WTC11 (cell line): ENCODE data around the gene MFSD1. TPM values are rescaled to one million over a fixed set of nuclear protein-coding genes. Genes with fewer than 3 reads are reported as not detected.

Source experiments
- ATAC-seq: fragments of 200-7000 bp; cut with Tn5 transposase; 2 replicates; pipeline ENCODE4 v1.10.0; 2021; ENCODE audit warnings: mild to moderate bottlenecking, moderate library complexity
- CTCF ChIA-PET: fragments of 300-600 bp; sonication (Branson Sonifier 250); formaldehyde crosslinking; loops from one replicate; lab custom pipeline; 2021; ENCODE audit warnings: antibody characterized with exemption; lab: Charles Lee
- POLR2A ChIA-PET: fragments of 350-600 bp; sonication (Branson Sonifier 250); formaldehyde crosslinking; loops from one replicate; lab custom pipeline; 2021; ENCODE audit warnings: antibody characterized with exemption; lab: Charles Lee
- DNase-seq: peaks from one replicate; pipeline ENCODE4 v3.0.0; 2021; ENCODE audit warnings: low spot score
- H3K27ac Mint-ChIP-seq: 2 replicates; pipeline ENCODE4 v1.8.0; 2021; ENCODE audit warnings: mixed read lengths
- H3K27me3 Mint-ChIP-seq: 2 replicates; pipeline ENCODE4 v1.8.0; 2021; ENCODE audit warnings: low read depth, mild to moderate bottlenecking, moderate library complexity, mixed read lengths
- H3K36me3 Mint-ChIP-seq: 2 replicates; pipeline ENCODE4 v1.8.0; 2021; ENCODE audit warnings: mixed read lengths
- H3K4me1 Mint-ChIP-seq: 2 replicates; pipeline ENCODE4 v1.8.0; 2022; ENCODE audit warnings: mixed read lengths
- H3K4me3 Mint-ChIP-seq: 2 replicates; pipeline ENCODE4 v1.8.0; 2021; ENCODE audit warnings: mild to moderate bottlenecking, moderate library complexity, mixed read lengths
- H3K9me3 Mint-ChIP-seq: 2 replicates; pipeline ENCODE4 v1.8.0; 2021; ENCODE audit warnings: mixed read lengths
- CBFB ChIP-seq: sonication (generic); formaldehyde crosslinking; IDR thresholded peaks from 2 replicates; pipeline ENCODE4 v1.8.1; 2022; ENCODE audit warnings: mild to moderate bottlenecking, low read depth, missing genetic modification reagents
- FOXK1 ChIP-seq: sonication (generic); formaldehyde crosslinking; IDR thresholded peaks from 2 replicates; pipeline ENCODE4 v1.8.0; 2022; ENCODE audit warnings: mild to moderate bottlenecking, moderate library complexity, missing genetic modification reagents
- FOXP1 ChIP-seq: sonication (generic); formaldehyde crosslinking; IDR thresholded peaks from 2 replicates; pipeline ENCODE4 v1.8.0; 2022; ENCODE audit warnings: missing genetic modification reagents, mild to moderate bottlenecking, moderate library complexity, borderline replicate concordance
- GABPB1 ChIP-seq: sonication (generic); formaldehyde crosslinking; IDR thresholded peaks from 2 replicates; pipeline ENCODE4 v1.8.1; 2023; ENCODE audit warnings: mild to moderate bottlenecking, missing genetic modification reagents
- NFATC4 ChIP-seq: fragments of 250-450 bp; sonication (Bioruptor Pico); IDR thresholded peaks from 2 replicates; pipeline ENCODE4 v1.9.0; 2021; ENCODE audit warnings: mild to moderate bottlenecking
- ZNF138 ChIP-seq: sonication (generic); formaldehyde crosslinking; conservative IDR thresholded peaks from 2 replicates; pipeline ENCODE4 v1.8.1; 2022; ENCODE audit warnings: mild to moderate bottlenecking, moderate library complexity, missing genetic modification reagents
- ZNF219 ChIP-seq: sonication (generic); formaldehyde crosslinking; IDR thresholded peaks from 2 replicates; pipeline ENCODE4 v1.8.0; 2023; ENCODE audit warnings: missing genetic modification reagents, mild to moderate bottlenecking, borderline replicate concordance
- total RNA-seq: library from RNA; stranded (reverse); gene quantifications from 3 replicates; pipeline ENCODE4 v1.2.3, GENCODE V29; 2021
- TF ChIP-seq, protein P1 (sequence below): sonication (generic); formaldehyde crosslinking; IDR thresholded peaks from 2 replicates; pipeline ENCODE4 v1.8.1; 2023; ENCODE audit warnings: mild to moderate bottlenecking, missing genetic modification reagents
- TF ChIP-seq, protein P2 (sequence below): sonication (generic); formaldehyde crosslinking; IDR thresholded peaks from 2 replicates; pipeline ENCODE4 v1.8.1; 2022; ENCODE audit warnings: low read depth, missing genetic modification reagents, borderline replicate concordance
- TF ChIP-seq, protein P3 (sequence below): sonication (generic); formaldehyde crosslinking; IDR thresholded peaks from 2 replicates; pipeline ENCODE4 v1.8.0; 2023; ENCODE audit warnings: missing genetic modification reagents, mild to moderate bottlenecking, borderline replicate concordance
- TF ChIP-seq, protein P4 (sequence below): sonication (generic); formaldehyde crosslinking; IDR thresholded peaks from 2 replicates; pipeline ENCODE4 v1.8.0; 2022; ENCODE audit warnings: mild to moderate bottlenecking, missing genetic modification reagents
- TF ChIP-seq, protein P5 (sequence below): fragments of 250-450 bp; sonication (Bioruptor Pico); conservative IDR thresholded peaks from 2 replicates; pipeline ENCODE4 v1.9.0; 2021; ENCODE audit warnings: mild to moderate bottlenecking
- TF ChIP-seq, protein P6 (sequence below): sonication (generic); formaldehyde crosslinking; IDR thresholded peaks from 2 replicates; pipeline ENCODE4 v1.8.1; 2022; ENCODE audit warnings: mild to moderate bottlenecking, missing genetic modification reagents, moderate library complexity, borderline replicate concordance

The MFSD1 gene
- total RNA-seq, 1 experiment from 2014 or later: 8.2 TPM

DNA sequence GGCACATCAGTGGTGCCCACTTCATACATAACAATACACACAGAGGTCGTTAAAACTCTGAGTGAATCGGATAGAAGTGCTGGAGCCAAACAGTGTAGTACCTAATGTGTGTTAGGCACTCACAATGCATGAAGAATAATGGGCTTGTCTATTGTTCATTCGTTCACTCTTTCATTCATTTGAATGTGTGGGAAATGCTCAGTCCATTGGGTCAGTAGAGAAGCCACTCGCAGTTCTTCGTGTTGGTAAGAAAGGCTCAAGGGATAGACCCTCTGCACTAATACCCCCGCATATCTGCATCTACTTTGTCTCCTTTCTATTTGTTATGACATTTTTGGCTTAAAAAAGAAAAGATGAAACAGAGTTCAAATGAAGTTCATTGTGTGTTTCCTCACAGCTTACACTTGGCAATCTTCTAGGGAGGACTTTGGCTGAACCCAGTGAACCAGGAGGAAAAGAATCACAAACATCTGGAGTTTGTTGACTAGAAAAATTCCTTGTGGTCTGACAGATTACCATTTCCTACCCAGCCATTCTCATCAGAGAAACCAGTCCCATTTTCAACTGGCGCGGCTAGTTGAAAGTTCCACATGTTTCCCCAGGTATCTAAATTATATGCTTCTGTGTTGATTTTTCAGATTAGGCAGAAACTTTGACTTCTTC is 32.8 kb upstream of the MFSD1 start (continued):
- TF ChIP-seq, protein P1, sequence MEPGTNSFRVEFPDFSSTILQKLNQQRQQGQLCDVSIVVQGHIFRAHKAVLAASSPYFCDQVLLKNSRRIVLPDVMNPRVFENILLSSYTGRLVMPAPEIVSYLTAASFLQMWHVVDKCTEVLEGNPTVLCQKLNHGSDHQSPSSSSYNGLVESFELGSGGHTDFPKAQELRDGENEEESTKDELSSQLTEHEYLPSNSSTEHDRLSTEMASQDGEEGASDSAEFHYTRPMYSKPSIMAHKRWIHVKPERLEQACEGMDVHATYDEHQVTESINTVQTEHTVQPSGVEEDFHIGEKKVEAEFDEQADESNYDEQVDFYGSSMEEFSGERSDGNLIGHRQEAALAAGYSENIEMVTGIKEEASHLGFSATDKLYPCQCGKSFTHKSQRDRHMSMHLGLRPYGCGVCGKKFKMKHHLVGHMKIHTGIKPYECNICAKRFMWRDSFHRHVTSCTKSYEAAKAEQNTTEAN (CRISPR knock-in tag): no peak
- TF ChIP-seq GABPB1: no peak

DNA sequence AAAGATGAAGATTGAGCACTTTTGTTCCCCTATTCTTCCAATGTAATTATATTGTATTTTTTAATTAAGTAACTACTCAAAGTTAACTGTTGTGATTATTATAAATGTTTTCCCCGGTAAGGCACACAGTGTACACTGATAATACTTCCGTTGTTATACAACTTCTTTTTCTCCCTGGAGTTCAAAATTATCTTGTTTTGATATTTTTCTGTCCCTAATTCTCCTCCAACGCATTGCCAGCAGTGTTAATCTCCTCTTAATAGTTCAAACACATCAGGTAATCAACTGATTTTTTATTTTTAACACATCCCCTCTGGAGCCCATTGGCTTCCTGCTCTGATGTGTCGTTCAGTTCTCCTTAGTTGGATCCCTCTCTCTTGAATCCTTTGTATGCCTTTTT is 32.3 kb upstream of the MFSD1 start:
- POLR2A ChIA-PET: no interaction called here
- H3K4me1 Mint-ChIP-seq: peaks cover 25% of the 10 kb centered on the region
- CTCF ChIA-PET: no interaction called here
- H3K4me3 Mint-ChIP-seq: no peak overlapping the region
- ATAC-seq (no peak), DNase-seq (no peak)
- H3K36me3 Mint-ChIP-seq: no peaks in the 10 kb centered on the region
- H3K9me3 Mint-ChIP-seq: no peaks in the 10 kb centered on the region
- TF ChIP-seq NFATC4 (CRISPR knock-in tag) (no peak), ZNF138 (CRISPR knock-in tag) (no peak), CBFB (no peak), FOXP1 (CRISPR knock-in tag) (no peak), ZNF219 (no peak), FOXK1 (CRISPR knock-in tag) (no peak)
- TF ChIP-seq, protein P2, sequence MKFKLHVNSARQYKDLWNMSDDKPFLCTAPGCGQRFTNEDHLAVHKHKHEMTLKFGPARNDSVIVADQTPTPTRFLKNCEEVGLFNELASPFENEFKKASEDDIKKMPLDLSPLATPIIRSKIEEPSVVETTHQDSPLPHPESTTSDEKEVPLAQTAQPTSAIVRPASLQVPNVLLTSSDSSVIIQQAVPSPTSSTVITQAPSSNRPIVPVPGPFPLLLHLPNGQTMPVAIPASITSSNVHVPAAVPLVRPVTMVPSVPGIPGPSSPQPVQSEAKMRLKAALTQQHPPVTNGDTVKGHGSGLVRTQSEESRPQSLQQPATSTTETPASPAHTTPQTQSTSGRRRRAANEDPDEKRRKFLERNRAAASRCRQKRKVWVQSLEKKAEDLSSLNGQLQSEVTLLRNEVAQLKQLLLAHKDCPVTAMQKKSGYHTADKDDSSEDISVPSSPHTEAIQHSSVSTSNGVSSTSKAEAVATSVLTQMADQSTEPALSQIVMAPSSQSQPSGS (CRISPR knock-in tag): no peak
- TF ChIP-seq, protein P3, sequence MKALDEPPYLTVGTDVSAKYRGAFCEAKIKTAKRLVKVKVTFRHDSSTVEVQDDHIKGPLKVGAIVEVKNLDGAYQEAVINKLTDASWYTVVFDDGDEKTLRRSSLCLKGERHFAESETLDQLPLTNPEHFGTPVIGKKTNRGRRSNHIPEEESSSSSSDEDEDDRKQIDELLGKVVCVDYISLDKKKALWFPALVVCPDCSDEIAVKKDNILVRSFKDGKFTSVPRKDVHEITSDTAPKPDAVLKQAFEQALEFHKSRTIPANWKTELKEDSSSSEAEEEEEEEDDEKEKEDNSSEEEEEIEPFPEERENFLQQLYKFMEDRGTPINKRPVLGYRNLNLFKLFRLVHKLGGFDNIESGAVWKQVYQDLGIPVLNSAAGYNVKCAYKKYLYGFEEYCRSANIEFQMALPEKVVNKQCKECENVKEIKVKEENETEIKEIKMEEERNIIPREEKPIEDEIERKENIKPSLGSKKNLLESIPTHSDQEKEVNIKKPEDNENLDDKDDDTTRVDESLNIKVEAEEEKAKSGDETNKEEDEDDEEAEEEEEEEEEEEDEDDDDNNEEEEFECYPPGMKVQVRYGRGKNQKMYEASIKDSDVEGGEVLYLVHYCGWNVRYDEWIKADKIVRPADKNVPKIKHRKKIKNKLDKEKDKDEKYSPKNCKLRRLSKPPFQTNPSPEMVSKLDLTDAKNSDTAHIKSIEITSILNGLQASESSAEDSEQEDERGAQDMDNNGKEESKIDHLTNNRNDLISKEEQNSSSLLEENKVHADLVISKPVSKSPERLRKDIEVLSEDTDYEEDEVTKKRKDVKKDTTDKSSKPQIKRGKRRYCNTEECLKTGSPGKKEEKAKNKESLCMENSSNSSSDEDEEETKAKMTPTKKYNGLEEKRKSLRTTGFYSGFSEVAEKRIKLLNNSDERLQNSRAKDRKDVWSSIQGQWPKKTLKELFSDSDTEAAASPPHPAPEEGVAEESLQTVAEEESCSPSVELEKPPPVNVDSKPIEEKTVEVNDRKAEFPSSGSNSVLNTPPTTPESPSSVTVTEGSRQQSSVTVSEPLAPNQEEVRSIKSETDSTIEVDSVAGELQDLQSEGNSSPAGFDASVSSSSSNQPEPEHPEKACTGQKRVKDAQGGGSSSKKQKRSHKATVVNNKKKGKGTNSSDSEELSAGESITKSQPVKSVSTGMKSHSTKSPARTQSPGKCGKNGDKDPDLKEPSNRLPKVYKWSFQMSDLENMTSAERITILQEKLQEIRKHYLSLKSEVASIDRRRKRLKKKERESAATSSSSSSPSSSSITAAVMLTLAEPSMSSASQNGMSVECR (CRISPR knock-in tag): no peak
- TF ChIP-seq, protein P4, sequence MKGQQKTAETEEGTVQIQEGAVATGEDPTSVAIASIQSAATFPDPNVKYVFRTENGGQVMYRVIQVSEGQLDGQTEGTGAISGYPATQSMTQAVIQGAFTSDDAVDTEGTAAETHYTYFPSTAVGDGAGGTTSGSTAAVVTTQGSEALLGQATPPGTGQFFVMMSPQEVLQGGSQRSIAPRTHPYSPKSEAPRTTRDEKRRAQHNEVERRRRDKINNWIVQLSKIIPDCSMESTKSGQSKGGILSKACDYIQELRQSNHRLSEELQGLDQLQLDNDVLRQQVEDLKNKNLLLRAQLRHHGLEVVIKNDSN (CRISPR knock-in tag): no peak
- TF ChIP-seq, protein P5, sequence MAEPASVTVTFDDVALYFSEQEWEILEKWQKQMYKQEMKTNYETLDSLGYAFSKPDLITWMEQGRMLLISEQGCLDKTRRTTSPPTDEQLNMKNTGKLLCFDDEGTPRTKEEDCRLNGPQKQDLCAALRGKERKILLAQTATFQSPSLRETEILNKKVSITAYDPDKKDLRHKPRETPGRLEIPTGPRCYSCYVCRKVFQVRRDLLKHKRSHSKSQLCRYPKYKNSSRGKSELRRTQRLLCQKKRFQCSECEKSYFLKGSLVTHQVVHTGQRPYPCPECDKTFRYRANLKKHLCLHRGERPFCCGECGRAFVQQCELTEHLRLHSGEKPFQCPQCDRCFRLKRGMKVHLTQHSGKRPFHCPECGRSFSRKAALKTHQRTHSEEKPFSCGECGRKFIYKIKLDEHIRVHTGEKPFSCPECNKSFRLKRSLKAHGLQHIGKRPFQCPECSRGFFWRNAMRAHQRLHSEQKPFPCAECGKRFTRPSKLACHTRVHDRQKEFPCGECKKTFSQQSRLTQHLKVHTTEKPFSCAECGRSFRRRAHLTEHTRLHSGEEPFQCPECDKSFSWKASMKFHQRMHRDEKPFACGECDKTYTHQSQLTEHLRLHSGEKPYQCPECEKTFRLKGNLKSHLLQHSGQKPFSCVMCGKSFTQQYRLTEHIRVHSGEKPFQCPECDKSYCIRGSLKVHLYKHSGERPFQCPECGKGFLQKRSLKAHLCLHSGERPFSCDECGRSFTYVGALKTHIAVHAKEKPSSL (CRISPR knock-in tag): no peak
- TF ChIP-seq, protein P6, sequence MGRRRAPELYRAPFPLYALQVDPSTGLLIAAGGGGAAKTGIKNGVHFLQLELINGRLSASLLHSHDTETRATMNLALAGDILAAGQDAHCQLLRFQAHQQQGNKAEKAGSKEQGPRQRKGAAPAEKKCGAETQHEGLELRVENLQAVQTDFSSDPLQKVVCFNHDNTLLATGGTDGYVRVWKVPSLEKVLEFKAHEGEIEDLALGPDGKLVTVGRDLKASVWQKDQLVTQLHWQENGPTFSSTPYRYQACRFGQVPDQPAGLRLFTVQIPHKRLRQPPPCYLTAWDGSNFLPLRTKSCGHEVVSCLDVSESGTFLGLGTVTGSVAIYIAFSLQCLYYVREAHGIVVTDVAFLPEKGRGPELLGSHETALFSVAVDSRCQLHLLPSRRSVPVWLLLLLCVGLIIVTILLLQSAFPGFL: no peak
- H3K27me3 Mint-ChIP-seq: no peaks in the 10 kb centered on the region; the same call in 1 of the 2 replicates
- no peak overlapping the region for H3K27ac Mint-ChIP-seq
